Smooth muscle cell (in vitro differentiated cells): ENCODE measurements around the gene REEP6. TPM values are rescaled to one million over a fixed set of nuclear protein-coding genes. Genes with fewer than 3 reads are reported as not detected.
A peak's percentile ranks its signal among the peaks of the same experiment; 100 is the strongest.

ENCODE experiments used
- DNase-seq: peaks from one replicate; lab custom pipeline; 2025; ENCODE audit not compliant: unreplicated experiment; lab: John Stamatoyannopoulos, UW
- H2AFZ ChIP-seq: fragments of 200-600 bp; sonication (generic); 2 replicates; pipeline ENCODE4 v1.6.0; 2016; ENCODE audit warnings: antibody characterized with exemption, low read depth, mild to moderate bottlenecking
- H3F3A ChIP-seq: fragments of 200-600 bp; sonication (generic); 2 replicates; pipeline ENCODE4 v1.6.0; 2017; ENCODE audit warnings: antibody characterized with exemption, low read depth
- H3K27ac ChIP-seq: fragments of 200-600 bp; sonication (generic); 2 replicates; pipeline ENCODE4 v1.5.1; 2016; ENCODE audit warnings: low read depth, mild to moderate bottlenecking
- H3K27me3 ChIP-seq: fragments of 200-600 bp; sonication (generic); 2 replicates; pipeline ENCODE4 v1.6.1; 2016; ENCODE audit warnings: low read depth, mild to moderate bottlenecking
- H3K36me3 ChIP-seq: fragments of 200-600 bp; sonication (generic); 2 replicates; pipeline ENCODE4 v1.5.1; 2016; ENCODE audit warnings: low read depth
- H3K4me1 ChIP-seq: fragments of 200-600 bp; sonication (generic); 2 replicates; pipeline ENCODE4 v1.5.1; 2016; ENCODE audit warnings: low read depth
- H3K4me2 ChIP-seq: fragments of 200-600 bp; sonication (generic); 2 replicates; pipeline ENCODE4 v1.6.0; 2016; ENCODE audit warnings: mild to moderate bottlenecking
- H3K4me3 ChIP-seq: fragments of 200-600 bp; sonication (generic); 2 replicates; pipeline ENCODE4 v1.5.1; 2016; ENCODE audit warnings: mild to moderate bottlenecking
- H3K79me2 ChIP-seq: fragments of 200-600 bp; sonication (generic); 2 replicates; pipeline ENCODE4 v1.6.0; 2016; ENCODE audit warnings: low read depth, mild to moderate bottlenecking
- H3K9ac ChIP-seq: fragments of 200-600 bp; sonication (generic); 2 replicates; pipeline ENCODE4 v1.6.0; 2016; ENCODE audit warnings: low read depth
- H3K9me3 ChIP-seq: fragments of 200-600 bp; sonication (generic); replicated peaks from 2 replicates; pipeline ENCODE4 v1.5.1; 2016; ENCODE audit warnings: low read depth
- H4K20me1 ChIP-seq: fragments of 200-600 bp; sonication (generic); 2 replicates; pipeline ENCODE4 v1.6.0; 2016; ENCODE audit warnings: low read depth
- CTCF ChIP-seq: fragments of 200-600 bp; sonication (generic); IDR thresholded peaks from 2 replicates; pipeline ENCODE4 v1.5.1; 2017; ENCODE audit warnings: borderline replicate concordance, mild to moderate bottlenecking, antibody characterized with exemption; ENCODE audit not compliant: insufficient read depth, poor library complexity, severe bottlenecking
- WGBS: methylation state at CpG from one replicate; pipeline ENCODE4 v1.1.7; 2016; ENCODE audit warnings: low lambda C conversion rate; 5-methylcytosine and 5-hydroxymethylcytosine counted together
- polyA plus RNA-seq: library from polyadenylated mRNA; unstranded; fragments of >200 nt; fragmentation: Nextera tagmentation; extraction: Ambion mirVana; gene quantifications from 2 replicates; pipeline ENCODE4 v1.2.1, GENCODE V29; 2016
- total RNA-seq: library from RNA; depleted of rRNA; stranded (reverse); fragments of >200 nt; gene quantifications from 2 replicates; pipeline ENCODE4 v1.2.3, GENCODE V29; 2014

The REEP6 gene
- total and polyA plus RNA-seq, 2 experiments from 2014 or later: 7.0 to 15.1 TPM

DNA sequence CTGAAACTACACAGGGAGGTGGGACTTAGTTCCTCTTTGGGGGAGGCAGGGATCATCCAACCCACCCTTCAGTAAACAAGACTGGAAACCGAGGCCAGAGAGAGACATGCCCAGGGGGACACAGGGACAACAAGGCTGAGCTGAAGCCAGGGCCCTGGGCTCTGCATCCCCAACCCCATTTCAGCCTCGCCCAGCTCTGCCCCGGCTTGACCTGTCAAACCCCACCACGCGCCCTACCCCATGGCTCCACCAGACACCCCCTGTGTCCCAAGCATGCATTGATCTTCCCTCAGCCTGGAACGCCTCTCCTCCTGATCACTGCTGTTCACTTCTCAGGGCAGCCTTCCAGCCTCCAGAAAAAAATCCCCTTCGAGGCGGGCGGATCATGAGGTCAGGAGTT lies 43.0 kb upstream of the REEP6 start:
- H3K36me3 ChIP-seq: no peaks in the 10 kb centered on the region
- peaks cover 42% of the 10 kb centered on the region for H4K20me1 ChIP-seq
- H3K27me3 ChIP-seq: peaks cover 73% of the 10 kb centered on the region

GRCh38 chr19:1449467-1450442 lies 41.2 kb upstream of the REEP6 start, which contains the start of gene APC2:
TSS of gene APC2 (plus strand) at chr19:1450121. CDS start at chr19:1453002, 2,881 bp downstream.
- Histone ChIP-seq H3K9me3 (no peaks in the 10 kb centered on the region), H4K20me1 (peaks cover 25% of the 10 kb centered on the region), H3K4me3 (no peak within 1 kb of the TSS), H3K79me2 (no peaks in the 10 kb centered on the region), H3K4me2 (peak within 1 kb of the TSS; percentile 39), H3K27ac (no peak within 1 kb of the TSS), H3K9ac (no peak within 1 kb of the TSS), H3F3A (no peaks in the 10 kb centered on the region), H3K27me3 (peaks cover 92% of the 10 kb centered on the region), H3K36me3 (no peaks in the 10 kb centered on the region), H2AFZ (no peak within 1 kb of the TSS), H3K4me1 (peaks cover 19% of the 10 kb centered on the region)
- no peak for DNase-seq
- no peak for TF ChIP-seq CTCF
- 21% methylated on average over 27 of the region's 74 CpGs for WGBS

More for the DNA sequence above, 43.0 kb upstream of the REEP6 start:
- no peak overlapping the region for H3K27ac ChIP-seq
- WGBS: 92% methylated on average over 6 of the region's 9 CpGs
- H2AFZ ChIP-seq: no peak overlapping the region
- peaks cover 7% of the 10 kb centered on the region for H3F3A ChIP-seq
- H3K4me3 ChIP-seq: no peak overlapping the region
- no peak for TF ChIP-seq CTCF
- no peaks in the 10 kb centered on the region for H3K79me2 ChIP-seq
- no peak for DNase-seq
- no peak overlapping the region for H3K9ac ChIP-seq
- no peak overlapping the region for H3K4me2 ChIP-seq
- H3K9me3 ChIP-seq: no peaks in the 10 kb centered on the region
- peaks cover 17% of the 10 kb centered on the region for H3K4me1 ChIP-seq

DNA sequence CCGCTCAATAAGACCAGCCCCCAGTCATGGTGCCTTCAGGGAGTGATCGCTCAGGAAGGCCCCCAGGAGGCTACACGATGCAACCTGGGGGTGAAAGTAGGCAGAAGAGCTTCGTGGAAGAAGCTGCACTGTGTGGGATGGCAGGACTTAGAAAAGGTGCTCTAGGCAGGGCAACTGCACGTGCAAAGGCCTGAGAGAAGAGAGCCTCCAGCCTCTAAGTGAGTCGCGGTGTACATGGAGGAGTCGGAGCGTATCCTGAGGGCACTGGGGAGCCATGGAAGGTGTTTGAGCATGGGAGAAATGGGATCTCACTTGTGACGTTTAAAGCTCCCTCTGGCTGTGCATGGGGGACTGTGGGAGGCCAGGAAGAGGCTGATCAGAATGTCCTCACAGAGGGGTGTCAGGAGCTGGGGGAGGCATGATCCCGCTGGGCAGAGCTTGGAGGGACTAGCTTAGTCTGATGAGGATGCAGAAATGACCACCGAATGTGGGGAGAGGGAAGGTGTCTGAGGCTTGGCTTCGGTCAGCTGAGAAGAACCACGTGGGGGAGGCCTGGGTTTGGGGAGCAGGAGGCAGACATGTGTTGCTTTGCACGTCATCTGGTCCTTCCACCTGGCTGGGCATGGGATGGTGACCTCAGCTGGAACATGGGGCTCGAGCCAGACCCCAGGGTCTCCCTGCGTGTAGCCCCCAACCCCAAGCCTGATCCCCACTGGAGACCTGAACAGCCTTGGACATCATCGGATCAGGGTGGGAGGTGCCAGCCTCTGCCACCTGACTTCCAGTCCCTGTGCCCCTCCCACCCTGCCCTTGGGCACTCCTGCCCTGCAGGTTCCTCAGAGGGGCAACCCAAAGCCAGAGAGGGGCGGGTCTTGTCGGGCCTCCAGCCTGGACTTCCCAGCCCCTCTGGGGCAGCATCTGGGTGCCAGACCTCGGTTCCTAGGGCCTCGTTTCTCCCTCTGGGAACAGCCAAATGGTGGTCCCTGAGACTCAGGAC lies 39.9 kb upstream of the REEP6 start:
- peaks cover 19% of the 10 kb centered on the region for H4K20me1 ChIP-seq
- peaks cover 19% of the 10 kb centered on the region for H3K4me1 ChIP-seq
- H3K4me3 ChIP-seq: no peak overlapping the region
- TF ChIP-seq CTCF: no peak
- no peak overlapping the region for H3K4me2 ChIP-seq
- H3K27ac ChIP-seq: no peak overlapping the region
- H3F3A ChIP-seq: no peaks in the 10 kb centered on the region
- WGBS: 74% methylated on average over 22 of the region's 22 CpGs
- H3K9ac ChIP-seq: no peak overlapping the region
- peaks cover 94% of the 10 kb centered on the region for H3K27me3 ChIP-seq
- no peaks in the 10 kb centered on the region for H3K36me3 ChIP-seq
- no peaks in the 10 kb centered on the region for H3K9me3 ChIP-seq
- H3K79me2 ChIP-seq: no peaks in the 10 kb centered on the region
- H2AFZ ChIP-seq: no peak overlapping the region
- DNase-seq: no peak
